KOPT-K1 (cell line): ENCODE measurements around the gene BCAS2.
"Not testable (repeated sequence)": the region's sequence is repeated elsewhere in the genome, so short reads cannot be mapped to it uniquely, and the experiment has no call there.

Experiments
- H3K27ac ChIP-seq: fragments of 200-600 bp; sonication (generic); 2 replicates; pipeline ENCODE4 v1.5.1; 2016; ENCODE audit warnings: antibody characterized with exemption, mild to moderate bottlenecking, low read depth, low read length; ENCODE audit not compliant: poor library complexity, severe bottlenecking
- H3K36me3 ChIP-seq: fragments of 200-600 bp; sonication (generic); 2 replicates; pipeline ENCODE4 v1.5.1; 2017; ENCODE audit warnings: antibody characterized with exemption, mild to moderate bottlenecking, low read length, moderate library complexity; ENCODE audit not compliant: insufficient read depth
- H3K9me3 ChIP-seq: fragments of 200-600 bp; sonication (generic); 2 replicates; pipeline ENCODE4 v1.5.1; 2017; ENCODE audit warnings: antibody characterized with exemption, low read length, mild to moderate bottlenecking; ENCODE audit not compliant: insufficient read depth, poor library complexity, severe bottlenecking

BCAS2 gene

GRCh38 chr1:114586513-114587047 lies 5.2 kb upstream of the BCAS2 start:
- no peak overlapping the region for H3K27ac ChIP-seq
- no peaks in the 10 kb centered on the region for H3K9me3 ChIP-seq
- H3K36me3 ChIP-seq: no peaks in the 10 kb centered on the region

GRCh38 chr1:114585231-114585630 lies 3.8 kb upstream of the BCAS2 start:
- Histone ChIP-seq H3K9me3 (no peaks in the 10 kb centered on the region), H3K36me3 (no peaks in the 10 kb centered on the region), H3K27ac (no peak overlapping the region)

DNA sequence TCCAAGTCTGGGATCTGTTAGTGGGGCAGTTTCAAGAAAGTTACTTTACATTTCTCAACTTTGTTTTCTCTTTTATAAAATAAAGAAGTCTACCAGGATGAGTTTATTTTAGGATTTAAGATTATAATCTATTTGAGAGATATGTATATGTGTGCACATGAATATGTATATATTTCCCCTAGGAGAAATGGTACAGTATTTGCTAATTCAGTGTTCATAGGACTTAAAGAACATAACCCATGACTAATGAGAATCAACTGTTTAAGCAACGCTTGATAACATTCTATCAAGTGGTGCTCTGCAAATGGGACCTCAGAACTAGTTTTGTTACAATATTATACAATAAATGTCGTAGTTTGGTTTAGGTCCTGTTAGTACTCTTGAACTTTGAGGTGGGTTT lies 7.0 kb downstream of the BCAS2 start:
- H3K27ac ChIP-seq: no peak overlapping the region
- H3K9me3 ChIP-seq: no peaks in the 10 kb centered on the region
- H3K36me3 ChIP-seq: peaks cover 98% of the 10 kb centered on the region

- no peak overlapping the region for H3K27ac ChIP-seq
- H3K36me3 ChIP-seq: peaks cover 53% of the 10 kb centered on the region
These were observed 17.3 kb downstream of the BCAS2 start for GRCh38 chr1:114564141-114564540.

DNA sequence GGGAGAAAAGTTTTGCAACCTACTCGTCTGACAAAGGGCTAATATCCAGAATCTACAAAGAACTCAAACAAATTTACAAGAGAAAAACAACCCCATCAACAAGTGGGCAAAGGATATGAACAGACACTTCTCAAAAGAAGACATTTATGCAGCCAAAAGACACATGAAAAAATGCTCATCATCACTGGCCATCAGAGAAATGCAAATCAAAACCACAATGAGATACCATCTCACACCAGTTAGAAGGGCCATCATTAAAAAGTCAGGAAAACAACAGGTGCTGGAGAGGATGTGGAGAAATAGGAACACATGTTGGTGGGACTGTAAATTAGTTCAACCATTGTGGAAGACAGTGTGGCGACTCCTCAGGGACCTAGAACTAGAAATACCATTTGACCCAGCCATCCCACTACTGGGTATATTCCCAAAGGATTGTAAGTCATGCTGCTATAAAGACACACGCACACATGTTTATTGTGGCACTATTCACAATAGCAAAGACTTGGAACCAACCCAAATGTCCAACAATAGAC lies 18.4 kb downstream of the BCAS2 start:
- not testable (repeated sequence) for H3K9me3 ChIP-seq, H3K27ac ChIP-seq
- H3K36me3 ChIP-seq: peaks cover 42% of the 10 kb centered on the region

More at GRCh38 chr1:114564141-114564540, 17.3 kb downstream of the BCAS2 start:
- no peaks in the 10 kb centered on the region for H3K9me3 ChIP-seq

GRCh38 chr1:114561333-114561732 lies 20.1 kb downstream of the BCAS2 start:
- H3K9me3 ChIP-seq: no peaks in the 10 kb centered on the region
- no peak overlapping the region for H3K27ac ChIP-seq
- peaks cover 24% of the 10 kb centered on the region for H3K36me3 ChIP-seq

GRCh38 chr1:114559356-114559755 lies 22.1 kb downstream of the BCAS2 start:
- Histone ChIP-seq H3K9me3 (no peaks in the 10 kb centered on the region), H3K27ac (no peak overlapping the region), H3K36me3 (peaks cover 5% of the 10 kb centered on the region)

GRCh38 chr1:114558544-114558943 lies 22.9 kb downstream of the BCAS2 start:
- no peaks in the 10 kb centered on the region for H3K9me3 ChIP-seq
- H3K36me3 ChIP-seq: no peaks in the 10 kb centered on the region
- no peak overlapping the region for H3K27ac ChIP-seq

DNA sequence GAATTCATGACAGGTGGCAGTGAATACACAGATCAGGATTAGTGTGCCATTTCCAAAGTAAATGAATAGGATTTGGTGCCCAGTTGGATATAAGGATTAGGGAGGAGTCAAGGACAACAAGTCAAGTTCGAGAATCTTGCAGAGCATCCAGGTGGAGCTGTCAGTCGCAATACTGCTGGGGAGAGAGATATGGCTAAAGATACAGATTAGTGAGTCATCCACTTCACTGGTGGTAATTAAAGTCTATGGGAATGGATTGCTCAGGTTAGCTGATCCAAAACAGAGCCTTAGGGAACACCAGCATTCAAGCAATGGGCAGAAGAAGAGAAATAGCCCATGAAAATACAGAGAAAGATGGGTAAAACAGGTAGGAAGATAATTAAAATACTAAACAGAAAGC lies 26.8 kb downstream of the BCAS2 start:
- Histone ChIP-seq H3K36me3 (no peaks in the 10 kb centered on the region), H3K27ac (no peak overlapping the region), H3K9me3 (no peaks in the 10 kb centered on the region)

DNA sequence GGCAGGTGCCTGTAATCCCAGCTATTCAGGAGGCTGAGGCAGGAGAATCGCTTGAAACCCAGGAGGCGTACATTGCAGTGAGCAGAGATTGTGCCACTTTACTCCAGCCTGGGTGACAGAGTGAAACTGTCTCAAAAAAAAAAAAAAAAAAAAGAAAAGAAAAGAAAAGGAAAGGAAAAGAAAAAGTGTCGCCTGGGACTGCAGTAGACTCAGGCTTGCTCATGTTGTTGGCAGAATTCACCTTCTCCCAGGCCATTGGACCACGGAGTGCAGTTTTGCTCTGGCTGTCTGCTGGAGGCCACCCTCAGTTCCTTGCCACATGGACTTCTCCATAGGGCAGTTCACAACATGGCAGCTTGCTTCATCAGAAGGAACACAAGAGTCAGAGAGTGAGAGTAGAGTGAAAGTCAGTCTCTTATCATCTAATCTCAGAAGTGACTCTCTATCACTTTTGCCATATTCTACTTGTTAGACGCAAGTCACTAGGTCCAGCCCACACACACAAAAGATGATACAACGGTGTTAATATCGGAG lies 29.2 kb downstream of the BCAS2 start:
- Histone ChIP-seq H3K9me3 (no peaks in the 10 kb centered on the region), H3K27ac (no peak overlapping the region), H3K36me3 (no peaks in the 10 kb centered on the region)

GRCh38 chr1:114551400-114551799 lies 30.0 kb downstream of the BCAS2 start:
- Histone ChIP-seq H3K27ac (no peak overlapping the region), H3K36me3 (no peaks in the 10 kb centered on the region), H3K9me3 (no peaks in the 10 kb centered on the region)

GRCh38 chr1:114550336-114550735 lies 31.1 kb downstream of the BCAS2 start:
- no peak overlapping the region for H3K27ac ChIP-seq
- H3K9me3 ChIP-seq: no peaks in the 10 kb centered on the region
- no peaks in the 10 kb centered on the region for H3K36me3 ChIP-seq

- Histone ChIP-seq H3K9me3 (no peaks in the 10 kb centered on the region), H3K27ac (no peak overlapping the region), H3K36me3 (no peaks in the 10 kb centered on the region)
These were observed 32.3 kb downstream of the BCAS2 start for GRCh38 chr1:114549137-114549536.

DNA sequence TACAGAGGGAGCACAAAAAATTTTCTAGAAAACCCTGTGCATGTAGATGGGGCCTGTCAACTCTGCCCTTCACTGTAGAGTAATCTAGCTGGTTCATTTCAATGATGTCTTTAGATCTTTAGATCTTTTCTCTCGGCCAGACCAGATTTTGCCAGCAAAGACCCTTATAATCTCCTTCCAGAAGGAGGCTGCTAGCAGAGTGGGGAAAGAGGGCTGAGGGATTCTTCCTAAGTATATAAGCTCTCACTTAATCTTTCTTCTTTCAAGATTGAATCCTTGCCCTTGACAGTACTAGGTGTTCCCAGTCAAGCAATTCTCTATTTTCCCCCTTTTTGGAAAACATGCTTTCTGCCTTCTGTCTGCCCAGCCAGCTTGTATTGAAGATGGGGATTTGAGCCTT lies 34.3 kb downstream of the BCAS2 start:
- Histone ChIP-seq H3K9me3 (no peaks in the 10 kb centered on the region), H3K27ac (no peak overlapping the region), H3K36me3 (no peaks in the 10 kb centered on the region)

- no peaks in the 10 kb centered on the region for H3K9me3 ChIP-seq
- no peaks in the 10 kb centered on the region for H3K36me3 ChIP-seq
These were observed 35.6 kb downstream of the BCAS2 start for GRCh38 chr1:114545796-114546195.

DNA sequence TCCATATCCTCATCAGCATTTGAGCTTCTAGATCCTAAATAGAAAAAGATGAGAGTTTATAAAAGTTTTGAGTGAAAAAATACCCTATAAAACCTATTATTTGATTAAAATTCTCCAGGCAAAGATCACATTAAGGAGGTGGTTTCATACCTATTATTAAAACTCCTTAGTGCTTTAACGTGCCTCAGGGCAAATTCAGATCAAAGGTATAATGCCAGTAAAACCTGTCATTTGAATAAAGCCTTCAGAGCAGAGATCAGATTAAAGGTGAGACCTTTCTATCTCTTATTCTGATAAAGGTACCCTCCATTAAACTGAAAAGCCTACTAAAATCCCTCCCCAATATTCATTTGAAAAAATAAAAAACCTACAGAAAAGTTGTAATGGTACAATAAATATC lies 36.1 kb downstream of the BCAS2 start:
- no peaks in the 10 kb centered on the region for H3K9me3 ChIP-seq

More at GRCh38 chr1:114545796-114546195, 35.6 kb downstream of the BCAS2 start:
- no peak overlapping the region for H3K27ac ChIP-seq

More for the DNA sequence above, 36.1 kb downstream of the BCAS2 start:
- Histone ChIP-seq H3K27ac (no peak overlapping the region), H3K36me3 (no peaks in the 10 kb centered on the region)
